HUES48 (cell line): ENCODE results near the gene RGS2.

Experiments used
- H3K27ac ChIP-seq: one replicate; pipeline ENCODE4 v1.7.0; 2013; ENCODE audit warnings: low read depth, low read length, inconsistent platforms
- H3K27me3 ChIP-seq: 2 replicates; pipeline ENCODE4 v1.6.1; 2013; ENCODE audit warnings: mild to moderate bottlenecking, low read length; ENCODE audit not compliant: control insufficient read depth, insufficient read depth
- H3K36me3 ChIP-seq: 2 replicates; pipeline ENCODE4 v1.6.1; 2013; ENCODE audit warnings: low read length; ENCODE audit not compliant: control insufficient read depth, insufficient read depth
- H3K4me1 ChIP-seq: 2 replicates; pipeline ENCODE4 v1.6.1; 2013; ENCODE audit warnings: mild to moderate bottlenecking, low read length; ENCODE audit not compliant: control insufficient read depth, insufficient read depth
- H3K4me3 ChIP-seq: 2 replicates; pipeline ENCODE4 v1.5.1; 2013; ENCODE audit warnings: mild to moderate bottlenecking, low read depth, low read length
- H3K9ac ChIP-seq: 2 replicates; pipeline ENCODE4 v1.6.1; 2013; ENCODE audit warnings: mild to moderate bottlenecking, low read depth, low read length, moderate library complexity
- H3K9me3 ChIP-seq: 2 replicates; pipeline ENCODE4 v1.6.1; 2013; ENCODE audit warnings: low read length; ENCODE audit not compliant: control insufficient read depth, insufficient read depth

The RGS2 gene

DNA sequence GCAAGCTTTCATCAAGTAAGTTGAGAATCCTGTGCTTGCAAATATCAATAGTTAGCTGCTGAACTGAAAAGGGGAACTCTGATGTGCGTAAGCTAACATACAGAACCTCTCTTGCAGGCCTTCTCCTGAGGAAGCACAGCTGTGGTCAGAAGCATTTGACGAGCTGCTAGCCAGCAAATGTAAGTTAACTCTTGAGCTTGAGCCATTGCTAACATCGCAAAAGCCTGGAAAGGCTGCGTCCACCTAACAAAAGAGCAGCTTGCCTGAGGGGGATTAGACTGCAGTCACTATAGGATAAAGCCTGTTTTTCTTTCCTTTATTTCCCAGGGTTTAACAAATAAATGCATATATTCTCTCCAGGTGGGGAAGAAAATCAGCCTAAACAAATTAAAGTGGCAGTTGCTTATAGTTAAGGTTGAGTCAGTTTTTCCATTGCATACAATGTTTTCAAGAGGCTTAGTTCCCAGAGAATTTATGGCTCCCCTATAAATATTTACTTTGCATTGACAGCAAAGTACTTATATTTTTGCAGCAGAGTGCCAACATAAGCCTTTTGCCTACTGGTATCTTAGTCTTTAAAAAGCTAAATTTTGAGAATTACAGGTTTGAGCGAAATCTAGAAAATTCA lies 1.5 kb downstream of the RGS2 start:
- peaks cover 17% of the 10 kb centered on the region; the same call in 1 of the 2 replicates for H3K4me1 ChIP-seq
- peaks cover 14% of the 10 kb centered on the region for H3K27me3 ChIP-seq
- H3K36me3 ChIP-seq: peaks cover 13% of the 10 kb centered on the region
- no peaks in the 10 kb centered on the region for H3K9me3 ChIP-seq
- H3K9ac ChIP-seq: peak overlapping the region; percentile 89
- H3K27ac ChIP-seq: peak overlapping the region; percentile 73
- H3K4me3 ChIP-seq: peak overlapping the region; percentile 100

GRCh38 chr1:192811006-192811405 lies 2.2 kb downstream of the RGS2 start:
- Histone ChIP-seq H3K27ac (peak overlapping the region; percentile 73), H3K4me3 (peak overlapping the region; percentile 100; the same call in 1 of the 2 replicates), H3K9me3 (no peaks in the 10 kb centered on the region), H3K27me3 (peaks cover 14% of the 10 kb centered on the region), H3K9ac (no peak overlapping the region), H3K4me1 (peaks cover 17% of the 10 kb centered on the region; the same call in 1 of the 2 replicates), H3K36me3 (peaks cover 13% of the 10 kb centered on the region)

DNA sequence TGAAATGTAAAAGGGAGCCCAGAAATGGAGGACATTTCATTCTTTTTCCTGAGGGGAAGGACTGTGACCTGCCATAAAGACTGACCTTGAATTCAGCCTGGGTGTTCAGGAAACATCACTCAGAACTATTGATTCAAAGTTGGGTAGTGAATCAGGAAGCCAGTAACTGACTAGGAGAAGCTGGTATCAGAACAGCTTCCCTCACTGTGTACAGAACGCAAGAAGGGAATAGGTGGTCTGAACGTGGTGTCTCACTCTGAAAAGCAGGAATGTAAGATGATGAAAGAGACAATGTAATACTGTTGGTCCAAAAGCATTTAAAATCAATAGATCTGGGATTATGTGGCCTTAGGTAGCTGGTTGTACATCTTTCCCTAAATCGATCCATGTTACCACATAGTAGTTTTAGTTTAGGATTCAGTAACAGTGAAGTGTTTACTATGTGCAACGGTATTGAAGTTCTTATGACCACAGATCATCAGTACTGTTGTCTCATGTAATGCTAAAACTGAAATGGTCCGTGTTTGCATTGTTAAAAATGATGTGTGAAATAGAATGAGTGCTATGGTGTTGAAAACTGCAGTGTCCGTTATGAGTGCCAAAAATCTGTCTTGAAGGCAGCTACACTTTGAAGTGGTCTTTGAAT lies 2.9 kb downstream of the RGS2 start:
- Histone ChIP-seq H3K9ac (no peak overlapping the region), H3K4me1 (peaks cover 17% of the 10 kb centered on the region; the same call in 1 of the 2 replicates), H3K27me3 (peaks cover 14% of the 10 kb centered on the region), H3K9me3 (no peaks in the 10 kb centered on the region), H3K36me3 (peaks cover 13% of the 10 kb centered on the region), H3K4me3 (no peak overlapping the region), H3K27ac (no peak overlapping the region)

GRCh38 chr1:192812420-192813209 lies 3.8 kb downstream of the RGS2 start:
- H3K27ac ChIP-seq: no peak overlapping the region
- H3K27me3 ChIP-seq: peaks cover 7% of the 10 kb centered on the region
- H3K9me3 ChIP-seq: no peaks in the 10 kb centered on the region
- H3K4me1 ChIP-seq: peaks cover 17% of the 10 kb centered on the region; the same call in 1 of the 2 replicates
- H3K9ac ChIP-seq: no peak overlapping the region
- peaks cover 13% of the 10 kb centered on the region for H3K36me3 ChIP-seq
- H3K4me3 ChIP-seq: no peak overlapping the region

DNA sequence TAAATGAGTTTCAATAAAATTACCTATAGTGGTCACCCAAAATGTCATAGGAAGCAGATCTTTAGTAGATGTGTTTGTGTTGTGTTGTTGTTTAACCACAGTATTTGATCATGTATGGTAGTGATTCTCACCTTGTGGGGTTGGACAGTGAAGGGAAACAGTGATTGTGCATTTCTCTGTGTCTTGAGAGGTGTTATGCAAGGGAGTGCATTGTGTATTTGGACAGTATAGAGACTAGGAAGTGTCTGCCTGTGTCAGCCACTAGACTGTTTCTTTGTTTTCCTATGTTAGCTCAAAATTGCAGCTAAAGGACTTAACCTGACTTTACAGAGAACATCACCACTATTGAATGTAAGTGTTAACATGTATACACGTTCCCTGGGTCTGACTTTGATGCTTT lies 6.0 kb downstream of the RGS2 start:
- no peaks in the 10 kb centered on the region for H3K9me3 ChIP-seq
- H3K27me3 ChIP-seq: no peaks in the 10 kb centered on the region
- H3K36me3 ChIP-seq: peaks cover 13% of the 10 kb centered on the region
- no peak overlapping the region for H3K4me3 ChIP-seq
- no peak overlapping the region for H3K27ac ChIP-seq
- H3K4me1 ChIP-seq: peaks cover 8% of the 10 kb centered on the region; the same call in 1 of the 2 replicates
- no peak overlapping the region for H3K9ac ChIP-seq

GRCh38 chr1:192817246-192817645 lies 8.4 kb downstream of the RGS2 start:
- Histone ChIP-seq H3K4me3 (no peak overlapping the region), H3K9me3 (no peaks in the 10 kb centered on the region), H3K27me3 (no peaks in the 10 kb centered on the region), H3K9ac (no peak overlapping the region), H3K36me3 (no peaks in the 10 kb centered on the region), H3K27ac (no peak overlapping the region), H3K4me1 (no peaks in the 10 kb centered on the region)

DNA sequence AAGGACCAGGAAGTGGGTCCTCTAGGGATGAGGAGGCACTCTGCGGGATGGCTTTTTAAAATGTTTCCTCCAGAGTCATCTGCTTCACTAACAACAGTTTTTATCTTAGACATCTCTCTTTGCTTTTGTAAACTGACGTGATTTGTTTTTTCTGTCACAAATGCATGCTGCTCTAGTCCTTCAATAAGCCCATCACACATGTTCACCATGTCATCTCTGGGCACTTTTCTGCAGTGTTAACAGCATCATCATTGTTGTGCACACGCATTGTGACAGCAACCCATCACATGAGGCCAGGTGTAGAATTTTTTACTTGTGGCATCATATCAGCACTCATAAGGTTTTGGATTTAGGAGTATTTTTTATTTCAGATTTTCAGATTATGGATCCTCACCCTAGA lies 12.5 kb downstream of the RGS2 start:
- H3K4me3 ChIP-seq: no peak overlapping the region
- no peaks in the 10 kb centered on the region for H3K36me3 ChIP-seq
- H3K27ac ChIP-seq: no peak overlapping the region
- peaks cover 3% of the 10 kb centered on the region; the same call in 1 of the 2 replicates for H3K4me1 ChIP-seq
- H3K27me3 ChIP-seq: no peaks in the 10 kb centered on the region
- H3K9me3 ChIP-seq: no peaks in the 10 kb centered on the region
- H3K9ac ChIP-seq: no peak overlapping the region

- no peaks in the 10 kb centered on the region for H3K9me3 ChIP-seq
- H3K4me3 ChIP-seq: no peak overlapping the region
- no peak overlapping the region for H3K27ac ChIP-seq
- peaks cover 13% of the 10 kb centered on the region for H3K4me1 ChIP-seq
- no peaks in the 10 kb centered on the region for H3K36me3 ChIP-seq
- no peaks in the 10 kb centered on the region for H3K27me3 ChIP-seq
- H3K9ac ChIP-seq: no peak overlapping the region
Observed at GRCh38 chr1:192824511-192824910, 15.7 kb downstream of the RGS2 start.

GRCh38 chr1:192826791-192827546 lies 18.1 kb downstream of the RGS2 start:
- no peaks in the 10 kb centered on the region for H3K9me3 ChIP-seq
- peak overlapping the region; percentile 32 for H3K27ac ChIP-seq
- H3K4me3 ChIP-seq: no peak overlapping the region

GRCh38 chr1:192830595-192831246 lies 21.9 kb downstream of the RGS2 start:
- H3K36me3 ChIP-seq: no peaks in the 10 kb centered on the region
- no peaks in the 10 kb centered on the region for H3K27me3 ChIP-seq
- no peak overlapping the region for H3K27ac ChIP-seq
- no peak overlapping the region for H3K9ac ChIP-seq
- H3K4me1 ChIP-seq: peaks cover 18% of the 10 kb centered on the region
- H3K4me3 ChIP-seq: no peak overlapping the region
- H3K9me3 ChIP-seq: no peaks in the 10 kb centered on the region

More at GRCh38 chr1:192826791-192827546, 18.1 kb downstream of the RGS2 start:
- no peaks in the 10 kb centered on the region for H3K36me3 ChIP-seq
- H3K9ac ChIP-seq: no peak overlapping the region
- no peaks in the 10 kb centered on the region for H3K27me3 ChIP-seq
- H3K4me1 ChIP-seq: peaks cover 18% of the 10 kb centered on the region
